Spleen (tissue), 11 donors: ENCODE data around the gene HMGXB3. TPM values are rescaled to one million over a fixed set of nuclear protein-coding genes. Genes with fewer than 3 reads are reported as not detected.
A peak's percentile ranks its signal among the peaks of the same experiment; 100 is the strongest.

Experiments used
- DNase-seq: peaks from one replicate; pipeline ENCODE4 v3.0.0-alpha.2; 2020
- H3K27ac ChIP-seq, 8 donors: fragments of 200-600 bp; sonication (generic) in 7 of 8; 1 replicate in 4 of 8; 2 replicates in 4 of 8; pipeline versions ENCODE4 v1.5.0 to v1.8.0; 2016 to 2021; ENCODE audit warnings: inconsistent platforms in 4 of 8, mild to moderate bottlenecking in 4 of 8, moderate library complexity in 1 of 8
- H3K27me3 ChIP-seq, 7 donors: fragments of 200-600 bp; sonication (generic) in 6 of 7; replicated peaks in 1 of 7; 1 replicate in 4 of 7; 2 replicates in 3 of 7; pipeline versions ENCODE4 v1.5.0 to v1.8.0; 2016 to 2021; ENCODE audit warnings: inconsistent platforms in 3 of 7, mild to moderate bottlenecking in 1 of 7
- H3K36me3 ChIP-seq, 6 donors: fragments of 200-600 bp; sonication (generic) in 5 of 6; 1 replicate in 4 of 6; 2 replicates in 2 of 6; pipeline versions ENCODE4 v1.5.0 to v1.8.0; 2016 to 2021; ENCODE audit warnings: inconsistent platforms in 2 of 6
- H3K4me1 ChIP-seq, 6 donors: fragments of 200-600 bp; sonication (generic) in 5 of 6; 1 replicate in 3 of 6; 2 replicates in 3 of 6; pipeline versions ENCODE4 v1.5.0 to v1.8.0; 2016 to 2021; ENCODE audit warnings: inconsistent platforms in 3 of 6
- H3K4me3 ChIP-seq, 8 donors: fragments of 200-600 bp; sonication (generic) in 7 of 8; 1 replicate in 4 of 8; 2 replicates in 4 of 8; pipeline versions ENCODE4 v1.5.0 to v1.8.0; 2016 to 2021; ENCODE audit warnings: inconsistent platforms in 4 of 8, mild to moderate bottlenecking in 4 of 8, moderate library complexity in 2 of 8
- H3K9me3 ChIP-seq, 8 donors: fragments of 200-600 bp; sonication (generic) in 7 of 8; 1 replicate in 4 of 8; 2 replicates in 4 of 8; pipeline versions ENCODE4 v1.5.0 to v1.8.0; 2016 to 2021; ENCODE audit warnings: inconsistent platforms in 4 of 8
- CTCF ChIP-seq, 11 experiments: fragments of 200-600 bp in 7 of 11; fragments of 450-650 bp in 4 of 11; sonication (generic) in 4 of 11; IDR thresholded peaks in 8 of 11; conservative IDR thresholded peaks in 3 of 11; 1 replicate in 7 of 11; 2 replicates in 4 of 11; pipeline versions ENCODE4 v1.4.0 to v1.8.0; 2016 to 2021; ENCODE audit warnings: antibody characterized with exemption in 11 of 11, inconsistent platforms in 4 of 11, mild to moderate bottlenecking in 1 of 11
- POLR2A ChIP-seq, 3 donors: fragments of 450-650 bp; IDR thresholded peaks; one replicate each; pipeline ENCODE4 v1.5.1; 2017; ENCODE audit warnings: antibody characterized with exemption in 3 of 3, mild to moderate bottlenecking in 1 of 3
- POLR2AphosphoS5 ChIP-seq, 3 donors: sonication (generic); formaldehyde crosslinking; IDR thresholded peaks; one replicate each; pipeline ENCODE4 v1.5.1; 2017; ENCODE audit warnings: antibody characterized with exemption in 3 of 3
- WGBS, 5 donors: extraction: QIAGEN DNeasy Blood & Tissue Kit in 3 of 5; methylation state at CpG; one replicate each; pipeline versions ENCODE4 v1.1.5 to v1.1.7; 2013 to 2018; 5-methylcytosine and 5-hydroxymethylcytosine counted together
- intact Hi-C: fragments of 100-400 bp; cut with DNase I; formaldehyde crosslinking; loops from one replicate; pipeline ENCODE4 v1.15.0; 2023; ENCODE audit warnings: low total_unique reads
- polyA plus RNA-seq, 3 donors: library from polyadenylated mRNA; stranded (reverse); fragments of 200-250 nt; gene quantifications; one replicate each; pipeline ENCODE4 v1.2.1, GENCODE V29; 2013
- total RNA-seq, 7 donors: library from RNA; depleted of rRNA in 3 of 7; stranded (reverse); fragments of >200 nt in 3 of 7; fragmentation: NEBNext Ultra II Directional in 4 of 7; extraction: Animal tissue kit (Norgen Biotek cat#: 25700) in 4 of 7; gene quantifications; one replicate each; pipeline versions ENCODE4 v1.1.0 to v1.2.1, GENCODE V29; 2016 to 2021
- donor health status: healthy with polysubstance abuse.
- donor health status: DM: no; HTN: no; CAD: no; lungs with moderate emphysema.
- donor health status: DM: no; HTN: no; CAD: no.
- donor health status: Bipolar disorder and iron deficiency.
- donor health status: healthy.
- donor health status: DM: no; HTN: no; CAD: no.
- donor health status: DM: yes; HTN: yes; CAD: no.

Gene HMGXB3
- total and polyA plus RNA-seq, 10 donors: 14.3 to 51.7 (median 34.6) TPM

- Histone ChIP-seq H3K4me3 (no peak overlapping the region), H3K4me1 (peaks cover 3 to 40% (median 17%) of the 10 kb centered on the region in 6 donors), H3K36me3 (peaks cover 10 to 100% (median 87%) of the 10 kb centered on the region in 6 donors), H3K27ac (no peak overlapping the region), H3K27me3 (no peaks in the 10 kb centered on the region), H3K9me3 (no peaks in the 10 kb centered on the region)
- TF ChIP-seq POLR2A (IDR thresholded peaks at IDR 0.05) (no peak), CTCF (IDR thresholded peaks at IDR 0.05 in 8 of 11, conservative IDR thresholded peaks at IDR 0.05 in 3 of 11) (no peak), POLR2AphosphoS5 (IDR thresholded peaks at IDR 0.05) (no peak)
- DNase-seq: no peak
- 90 to 97% (median 90%) methylated on average over 3 of the region's 3 CpGs for WGBS, 5 donors
- intact Hi-C loops: no loop called here
Measured at GRCh38 chr5:150042459-150042858, 41.9 kb downstream of the HMGXB3 start.

DNA sequence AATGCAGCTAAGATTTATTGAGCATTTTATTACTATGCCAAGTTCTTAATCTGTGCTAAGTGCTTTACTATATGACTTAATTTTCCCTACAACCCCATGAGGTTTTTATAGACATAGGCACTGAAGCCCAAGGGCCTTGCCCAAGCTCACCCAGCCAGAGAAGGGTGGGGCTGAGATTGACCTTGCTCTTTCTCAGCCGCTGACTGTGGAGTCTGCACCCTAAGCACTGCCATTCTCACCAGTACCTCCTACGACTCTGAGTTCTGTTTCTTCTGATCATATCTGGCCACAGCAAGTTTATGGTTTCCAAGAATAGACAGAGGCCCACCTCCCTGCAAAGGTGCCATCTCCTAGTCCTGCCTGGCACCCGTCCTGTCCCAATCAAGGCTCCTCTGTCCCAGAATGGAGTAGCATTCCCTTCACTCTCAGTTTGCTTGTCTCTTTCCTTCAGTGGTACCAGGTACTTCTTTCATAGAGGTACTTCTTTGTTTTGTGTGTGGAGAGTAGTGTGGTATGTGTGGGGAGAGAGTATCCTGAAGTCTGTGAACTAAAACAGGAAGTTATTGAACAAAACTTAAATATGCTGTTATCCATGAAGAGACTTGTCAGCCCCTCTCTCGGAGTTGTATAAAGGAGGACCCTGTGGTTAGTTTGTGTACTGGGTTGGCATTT lies 43.3 kb downstream of the HMGXB3 start:
- H3K4me3 ChIP-seq: no peak overlapping the region
- H3K27me3 ChIP-seq: no peaks in the 10 kb centered on the region
- TF ChIP-seq CTCF (IDR thresholded peaks at IDR 0.05 in 8 of 11, conservative IDR thresholded peaks at IDR 0.05 in 3 of 11) (no peak), POLR2A (IDR thresholded peaks at IDR 0.05) (no peak), POLR2AphosphoS5 (IDR thresholded peaks at IDR 0.05) (no peak)
- peak overlapping the region in 2 of 8 donors; percentile 42 to 45 for H3K27ac ChIP-seq
- H3K9me3 ChIP-seq: no peaks in the 10 kb centered on the region
- peaks cover 3 to 40% (median 17%) of the 10 kb centered on the region in 6 donors for H3K4me1 ChIP-seq
- intact Hi-C loops: no loop called here
- 22 to 42% (median 39%) methylated on average over 4 of the region's 4 CpGs for WGBS, 5 donors
- DNase-seq: no peak
- H3K36me3 ChIP-seq: peaks cover 16 to 100% (median 88%) of the 10 kb centered on the region in 6 donors

DNA sequence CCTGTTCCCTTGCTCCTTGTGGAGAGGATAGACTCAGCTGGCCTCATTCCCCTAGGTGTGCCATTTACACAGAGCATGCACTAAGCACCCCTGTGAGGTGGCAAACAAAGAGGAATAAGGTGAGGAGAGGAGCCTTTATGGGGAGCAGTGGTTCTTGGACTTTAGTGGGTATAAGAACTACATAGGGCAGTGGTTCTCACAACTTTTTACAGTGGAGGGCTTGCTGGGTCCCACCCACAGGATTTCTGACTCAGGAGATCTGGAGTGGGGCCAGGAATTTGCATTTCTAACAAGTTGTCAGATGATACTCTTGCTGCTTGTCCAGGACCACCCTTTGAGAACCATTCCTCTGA lies 43.8 kb downstream of the HMGXB3 start:
- Histone ChIP-seq H3K4me1 (peaks cover 3 to 40% (median 17%) of the 10 kb centered on the region in 6 donors), H3K27ac (peak overlapping the region in 2 of 8 donors; percentile 42 to 45), H3K36me3 (peaks cover 16 to 100% (median 91%) of the 10 kb centered on the region in 6 donors), H3K9me3 (no peaks in the 10 kb centered on the region), H3K27me3 (no peaks in the 10 kb centered on the region), H3K4me3 (no peak overlapping the region)
- no peak for DNase-seq
- intact Hi-C loops: no loop called here
- TF ChIP-seq POLR2AphosphoS5 (IDR thresholded peaks at IDR 0.05): no peak
- no peak for TF ChIP-seq CTCF (IDR thresholded peaks at IDR 0.05 in 8 of 11, conservative IDR thresholded peaks at IDR 0.05 in 3 of 11)
- no peak for TF ChIP-seq POLR2A (IDR thresholded peaks at IDR 0.05)

- H3K4me3 ChIP-seq: no peak overlapping the region
- DNase-seq: no peak
- H3K27ac ChIP-seq: peak overlapping the region in 1 of 8 donors; percentile 45
- TF ChIP-seq POLR2AphosphoS5 (IDR thresholded peaks at IDR 0.05): no peak
- no peak for TF ChIP-seq POLR2A (IDR thresholded peaks at IDR 0.05)
- TF ChIP-seq CTCF (IDR thresholded peaks at IDR 0.05 in 8 of 11, conservative IDR thresholded peaks at IDR 0.05 in 3 of 11): no peak
- peaks cover 16 to 100% (median 93%) of the 10 kb centered on the region in 6 donors for H3K36me3 ChIP-seq
- H3K9me3 ChIP-seq: no peaks in the 10 kb centered on the region
- no peaks in the 10 kb centered on the region for H3K27me3 ChIP-seq
- intact Hi-C loops: no loop called here
- H3K4me1 ChIP-seq: peaks cover 3 to 40% (median 17%) of the 10 kb centered on the region in 6 donors
- WGBS, 5 donors: 80 to 90% (median 88%) methylated on average over 7 of the region's 7 CpGs
Measured at GRCh38 chr5:150044712-150045111, 44.2 kb downstream of the HMGXB3 start.
